MCF 10A (cell line): ENCODE results near the gene KREMEN1. TPM values are rescaled to one million over a fixed set of nuclear protein-coding genes. Genes with fewer than 3 reads are reported as not detected.
A peak's percentile ranks its signal among the peaks of the same experiment; 100 is the strongest.

ENCODE experiments used
- BruUV-seq: library from RNA; stranded (reverse); fragments of 400-500 nt; replicated peaks from 2 replicates; lab custom pipeline; 2021; lab: Mats Ljungman, UMichigan
- CTCF ChIA-PET: fragments of 300-600 bp; sonication (Branson Sonifier 250); formaldehyde crosslinking; extraction: SDS; loops from one replicate; lab custom pipeline; 2021; ENCODE audit warnings: antibody characterized with exemption, inconsistent platforms; lab: Yijun Ruan, JAX
- POLR2A ChIA-PET: fragments of 300-600, 350-650 bp; sonication (Branson Sonifier 250); formaldehyde crosslinking; extraction: SDS; loops from one replicate; lab custom pipeline; 2020; ENCODE audit warnings: antibody characterized with exemption, inconsistent platforms; lab: Yijun Ruan, JAX
- DNase-seq: peaks from one replicate; pipeline ENCODE4 v3.0.0-alpha.2; 2018; ENCODE audit not compliant: unreplicated experiment
- H3K27ac Mint-ChIP-seq: one replicate; pipeline ENCODE4 v1.8.0; 2022; ENCODE audit warnings: mild to moderate bottlenecking, low read depth, mixed read lengths; ENCODE audit not compliant: unreplicated experiment
- H3K27me3 Mint-ChIP-seq: one replicate; pipeline ENCODE4 v1.8.0; 2022; ENCODE audit warnings: mixed read lengths; ENCODE audit not compliant: insufficient read depth, unreplicated experiment
- H3K36me3 Mint-ChIP-seq: one replicate; pipeline ENCODE4 v1.8.0; 2022; ENCODE audit warnings: mild to moderate bottlenecking, moderate library complexity, mixed read lengths; ENCODE audit not compliant: insufficient read depth, unreplicated experiment
- H3K4me1 Mint-ChIP-seq: one replicate; pipeline ENCODE4 v1.8.0; 2022; ENCODE audit warnings: mixed read lengths; ENCODE audit not compliant: insufficient read depth, unreplicated experiment
- H3K4me3 Mint-ChIP-seq: one replicate; pipeline ENCODE4 v1.8.0; 2022; ENCODE audit warnings: mild to moderate bottlenecking, moderate library complexity, mixed read lengths; ENCODE audit not compliant: unreplicated experiment
- H3K9me3 Mint-ChIP-seq: one replicate; pipeline ENCODE4 v1.8.0; 2022; ENCODE audit warnings: mixed read lengths; ENCODE audit not compliant: unreplicated experiment
- intact Hi-C: fragments of 100-400 bp; cut with micrococcal nuclease; formaldehyde crosslinking; loops from 2 replicates; pipeline ENCODE4 v1.14.1; 2022
- total RNA-seq: library from RNA; stranded (reverse); gene quantifications from 2 replicates; pipeline ENCODE4 v1.2.3, GENCODE V29; 2022
- TF ChIP-seq, protein P1 (sequence below): fragments of 200-600 bp; IDR thresholded peaks from one replicate; pipeline ENCODE4 v1.8.0; 2022; ENCODE audit warnings: antibody characterized with exemption, mild to moderate bottlenecking; ENCODE audit not compliant: unreplicated experiment

KREMEN1 gene
- total RNA-seq, 1 experiment from 2014 or later: 3.6 TPM

DNA sequence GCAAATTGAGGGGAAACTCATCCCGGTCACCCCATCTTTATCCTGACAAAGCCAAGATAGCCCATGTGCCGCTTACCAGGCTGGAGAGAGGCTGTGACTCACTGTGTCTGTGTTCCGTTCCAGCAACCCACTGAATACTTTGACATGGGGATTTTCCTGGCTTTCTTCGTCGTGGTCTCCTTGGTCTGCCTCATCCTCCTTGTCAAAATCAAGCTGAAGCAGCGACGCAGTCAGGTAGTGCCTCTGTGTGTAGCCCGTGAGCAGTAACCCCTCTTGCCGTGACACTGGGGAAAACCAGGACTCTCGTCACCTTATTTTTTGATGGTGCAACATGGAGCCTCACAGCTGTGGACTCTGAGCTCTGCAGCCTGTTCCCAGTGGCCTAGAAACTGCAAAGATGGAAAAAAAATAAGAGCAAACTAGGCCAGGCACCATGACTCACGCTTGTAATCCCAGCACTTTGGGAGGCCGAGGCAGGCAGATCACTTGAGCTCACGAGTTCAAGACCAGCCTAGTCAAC lies 28.1 kb upstream of the KREMEN1 start:
- Mint-ChIP-seq H3K27me3 (no peaks in the 10 kb centered on the region), H3K4me1 (no peaks in the 10 kb centered on the region), H3K9me3 (no peaks in the 10 kb centered on the region), H3K27ac (no peak overlapping the region), H3K36me3 (peaks cover 42% of the 10 kb centered on the region), H3K4me3 (no peak overlapping the region)
- no TSS peak for BruUV-seq
- DNase-seq: peak; percentile 49
- ChIA-PET POLR2A (interaction anchor here (1.1 kb wide), 1 partner anchor 17 kb away, joined by 5 read pairs; the partner anchor contains the start of gene C22orf31), CTCF (interaction anchor here (0.7 to 7.1 kb wide), 4 partner anchors 149 to 215 kb away, joined by 3 to 113 read pairs (median 4); no protein-coding TSS in a partner anchor)
- TF ChIP-seq, protein P1, sequence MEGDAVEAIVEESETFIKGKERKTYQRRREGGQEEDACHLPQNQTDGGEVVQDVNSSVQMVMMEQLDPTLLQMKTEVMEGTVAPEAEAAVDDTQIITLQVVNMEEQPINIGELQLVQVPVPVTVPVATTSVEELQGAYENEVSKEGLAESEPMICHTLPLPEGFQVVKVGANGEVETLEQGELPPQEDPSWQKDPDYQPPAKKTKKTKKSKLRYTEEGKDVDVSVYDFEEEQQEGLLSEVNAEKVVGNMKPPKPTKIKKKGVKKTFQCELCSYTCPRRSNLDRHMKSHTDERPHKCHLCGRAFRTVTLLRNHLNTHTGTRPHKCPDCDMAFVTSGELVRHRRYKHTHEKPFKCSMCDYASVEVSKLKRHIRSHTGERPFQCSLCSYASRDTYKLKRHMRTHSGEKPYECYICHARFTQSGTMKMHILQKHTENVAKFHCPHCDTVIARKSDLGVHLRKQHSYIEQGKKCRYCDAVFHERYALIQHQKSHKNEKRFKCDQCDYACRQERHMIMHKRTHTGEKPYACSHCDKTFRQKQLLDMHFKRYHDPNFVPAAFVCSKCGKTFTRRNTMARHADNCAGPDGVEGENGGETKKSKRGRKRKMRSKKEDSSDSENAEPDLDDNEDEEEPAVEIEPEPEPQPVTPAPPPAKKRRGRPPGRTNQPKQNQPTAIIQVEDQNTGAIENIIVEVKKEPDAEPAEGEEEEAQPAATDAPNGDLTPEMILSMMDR: no peak
- intact Hi-C loops: loop anchor here (5.0 kb wide), 1 partner anchor 108 kb away; no protein-coding TSS in a partner anchor

DNA sequence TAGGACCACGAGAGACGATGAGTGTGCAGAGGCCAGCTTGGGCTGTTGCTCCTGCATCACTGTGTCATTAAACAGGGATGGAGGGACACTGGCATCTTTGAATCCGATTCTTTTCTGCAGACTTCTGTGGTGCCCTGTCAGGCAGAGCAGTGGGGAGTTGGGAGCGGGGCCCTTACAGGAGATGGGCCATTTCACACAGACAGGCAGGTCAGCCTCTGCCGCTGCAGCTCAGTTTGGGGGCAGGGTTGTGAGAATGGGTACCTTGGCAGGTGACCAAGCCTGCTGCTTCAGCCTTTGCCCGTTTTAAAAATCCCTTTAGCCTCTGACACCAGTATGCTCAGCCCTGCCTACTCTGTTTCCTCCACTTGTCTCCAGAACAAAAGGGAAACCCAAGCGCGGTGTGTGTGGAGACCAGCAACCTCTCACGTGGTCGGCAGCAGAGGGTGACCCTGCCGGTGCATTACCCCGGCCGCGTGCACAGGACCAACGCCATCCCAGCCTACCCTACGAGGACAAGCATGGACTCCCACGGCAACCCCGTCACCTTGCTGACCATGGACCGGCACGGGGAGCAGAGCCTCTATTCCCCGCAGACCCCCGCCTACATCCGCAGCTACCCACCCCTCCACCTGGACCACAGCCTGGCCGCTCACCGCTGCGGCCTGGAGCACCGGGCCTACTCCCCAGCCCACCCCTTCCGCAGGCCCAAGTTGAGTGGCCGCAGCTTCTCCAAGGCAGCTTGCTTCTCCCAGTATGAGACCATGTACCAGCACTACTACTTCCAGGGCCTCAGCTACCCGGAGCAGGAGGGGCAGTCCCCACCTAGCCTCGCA lies 23.8 kb upstream of the KREMEN1 start:
- no peak overlapping the region for H3K4me3 Mint-ChIP-seq
- TF ChIP-seq, protein P1: no peak
- no peak for DNase-seq
- peaks cover 50% of the 10 kb centered on the region for H3K36me3 Mint-ChIP-seq
- H3K27ac Mint-ChIP-seq: no peak overlapping the region
- H3K4me1 Mint-ChIP-seq: no peaks in the 10 kb centered on the region
- H3K27me3 Mint-ChIP-seq: no peaks in the 10 kb centered on the region
- POLR2A ChIA-PET: interaction anchor here (0.6 kb wide), 1 partner anchor 12 kb away, joined by 3 read pairs; the partner anchor contains the start of gene C22orf31
- BruUV-seq: no TSS peak
- intact Hi-C loops: no loop called here
- H3K9me3 Mint-ChIP-seq: no peaks in the 10 kb centered on the region
- CTCF ChIA-PET: interaction anchor here (0.6 to 1.9 kb wide), 3 partner anchors 9 to 199 kb away, joined by 3 to 11 read pairs (median 5); no protein-coding TSS in a partner anchor

DNA sequence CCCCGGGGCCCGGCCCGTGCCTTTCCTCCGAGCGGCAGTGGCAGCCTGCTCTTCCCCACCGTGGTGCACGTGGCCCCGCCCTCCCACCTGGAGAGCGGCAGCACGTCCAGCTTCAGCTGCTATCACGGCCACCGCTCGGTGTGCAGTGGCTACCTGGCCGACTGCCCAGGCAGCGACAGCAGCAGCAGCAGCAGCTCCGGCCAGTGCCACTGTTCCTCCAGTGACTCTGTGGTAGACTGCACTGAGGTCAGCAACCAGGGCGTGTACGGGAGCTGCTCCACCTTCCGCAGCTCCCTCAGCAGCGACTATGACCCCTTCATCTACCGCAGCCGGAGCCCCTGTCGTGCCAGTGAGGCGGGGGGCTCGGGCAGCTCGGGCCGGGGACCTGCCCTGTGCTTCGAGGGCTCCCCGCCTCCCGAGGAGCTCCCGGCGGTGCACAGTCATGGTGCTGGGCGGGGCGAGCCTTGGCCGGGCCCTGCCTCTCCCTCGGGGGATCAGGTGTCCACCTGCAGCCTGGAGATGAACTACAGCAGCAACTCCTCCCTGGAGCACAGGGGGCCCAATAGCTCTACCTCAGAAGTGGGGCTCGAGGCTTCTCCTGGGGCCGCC lies 23.1 kb upstream of the KREMEN1 start:
- BruUV-seq: no TSS peak
- no peaks in the 10 kb centered on the region for H3K27me3 Mint-ChIP-seq
- no peak overlapping the region for H3K27ac Mint-ChIP-seq
- TF ChIP-seq, protein P1: no peak
- H3K36me3 Mint-ChIP-seq: peaks cover 44% of the 10 kb centered on the region
- no peak overlapping the region for H3K4me3 Mint-ChIP-seq
- CTCF ChIA-PET: interaction anchor here (0.6 to 1.9 kb wide), 3 partner anchors 9 to 431 kb away, joined by 3 to 11 read pairs (median 3); no protein-coding TSS in a partner anchor
- intact Hi-C loops: no loop called here
- POLR2A ChIA-PET: no interaction called here
- DNase-seq: no peak
- no peaks in the 10 kb centered on the region for H3K4me1 Mint-ChIP-seq
- H3K9me3 Mint-ChIP-seq: no peaks in the 10 kb centered on the region

DNA sequence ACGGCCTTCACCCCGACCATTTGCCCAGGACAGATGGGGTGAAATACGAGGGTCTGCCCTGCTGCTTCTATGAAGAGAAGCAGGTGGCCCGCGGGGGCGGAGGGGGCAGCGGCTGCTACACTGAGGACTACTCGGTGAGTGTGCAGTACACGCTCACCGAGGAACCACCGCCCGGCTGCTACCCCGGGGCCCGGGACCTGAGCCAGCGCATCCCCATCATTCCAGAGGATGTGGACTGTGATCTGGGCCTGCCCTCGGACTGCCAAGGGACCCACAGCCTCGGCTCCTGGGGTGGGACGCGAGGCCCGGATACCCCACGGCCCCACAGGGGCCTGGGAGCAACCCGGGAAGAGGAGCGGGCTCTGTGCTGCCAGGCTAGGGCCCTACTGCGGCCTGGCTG lies 22.4 kb upstream of the KREMEN1 start:
- TF ChIP-seq, protein P1: no peak
- Mint-ChIP-seq H3K9me3 (no peaks in the 10 kb centered on the region), H3K27ac (no peak overlapping the region), H3K4me3 (no peak overlapping the region), H3K27me3 (no peaks in the 10 kb centered on the region), H3K36me3 (peaks cover 37% of the 10 kb centered on the region), H3K4me1 (no peaks in the 10 kb centered on the region)
- ChIA-PET CTCF (no interaction called here), POLR2A (no interaction called here)
- DNase-seq: no peak
- BruUV-seq: no TSS peak
- intact Hi-C loops: no loop called here
